Transverse colon (tissue), 4 donors: ENCODE data around the gene NPEPL1. TPM values are rescaled to one million over a fixed set of nuclear protein-coding genes. Genes with fewer than 3 reads are reported as not detected.

Experiments
- DNase-seq: peaks from one replicate; pipeline ENCODE4 v3.0.0-alpha.2; 2019
- H3K27ac ChIP-seq, 4 donors: fragments of 200-600 bp; sonication (generic); 2 replicates each; pipeline ENCODE4 v1.5.1; 2016 to 2018; ENCODE audit warnings: inconsistent platforms in 4 of 4
- H3K27me3 ChIP-seq: fragments of 200-600 bp; sonication (generic); 2 replicates; pipeline ENCODE4 v1.5.1; 2017; ENCODE audit warnings: inconsistent platforms
- H3K36me3 ChIP-seq, 4 donors: fragments of 200-600 bp; sonication (generic); 2 replicates each; pipeline ENCODE4 v1.5.1; 2017 to 2019; ENCODE audit warnings: inconsistent platforms in 4 of 4
- H3K4me1 ChIP-seq, 4 donors: fragments of 200-600 bp; sonication (generic); 2 replicates each; pipeline ENCODE4 v1.5.1; 2017 to 2020; ENCODE audit warnings: inconsistent platforms in 4 of 4
- H3K4me3 ChIP-seq, 4 donors: fragments of 200-600 bp; sonication (generic); 1 replicate in 1 of 4; 2 replicates in 3 of 4; pipeline versions ENCODE4 v1.5.1 to v1.6.1; 2017 to 2019; ENCODE audit warnings: inconsistent platforms in 4 of 4
- H3K9me3 ChIP-seq, 2 donors: fragments of 200-600 bp; sonication (generic); 2 replicates each; pipeline ENCODE4 v1.5.1; 2017 to 2019; ENCODE audit warnings: inconsistent platforms in 2 of 2
- EP300 ChIP-seq: sonication (generic); formaldehyde crosslinking; IDR thresholded peaks from one replicate; pipeline ENCODE4 v1.6.1; 2017; ENCODE audit warnings: antibody characterized with exemption, low read depth
- POLR2A ChIP-seq: fragments of 450-650 bp; IDR thresholded peaks from one replicate; pipeline ENCODE4 v1.6.1; 2016; ENCODE audit warnings: antibody characterized with exemption, mild to moderate bottlenecking, moderate library complexity
- POLR2AphosphoS5 ChIP-seq, 3 donors: sonication (generic); formaldehyde crosslinking; IDR thresholded peaks; one replicate each; pipeline ENCODE4 v1.6.1; 2016; ENCODE audit warnings: antibody characterized with exemption in 3 of 3
- WGBS, 2 donors: methylation state at CpG; one replicate each; pipeline ENCODE4 v1.1.5; 2018; ENCODE audit warnings: low coverage in 1 of 2; 5-methylcytosine and 5-hydroxymethylcytosine counted together
- in situ Hi-C, 4 donors: fragments of 200-750 bp; cut with MboI; loops; one replicate each; pipeline versions ENCODE4 v1.15.0 to v1.15.1; 2017; ENCODE audit warnings: low sequenced_read_pairs in 3 of 4, low pct_ligation_motif_present in 1 of 4, low pct_unique_long_range_greater_than_20kb in 1 of 4
- intact Hi-C: fragments of 100-400 bp; cut with DNase I; formaldehyde crosslinking; loops from one replicate; pipeline ENCODE4 v1.15.1; 2023; ENCODE audit warnings: low total_unique reads
- total RNA-seq, 4 donors: library from RNA; depleted of rRNA; stranded (reverse); fragments of >200 nt; gene quantifications; one replicate each; pipeline ENCODE4 v1.1.0, GENCODE V29; 2016
- TF ChIP-seq, protein P1 (sequence below), 5 experiments: fragments of 200-600 bp in 3 of 5; fragments of 450-650 bp in 2 of 5; sonication (generic) in 3 of 5; IDR thresholded peaks; 1 replicate in 2 of 5; 2 replicates in 3 of 5; pipeline ENCODE4 v1.5.1; 2016 to 2017; ENCODE audit warnings: antibody characterized with exemption in 5 of 5, inconsistent platforms in 3 of 5, mild to moderate bottlenecking in 2 of 5, moderate library complexity in 1 of 5

The NPEPL1 gene
- total RNA-seq, 4 donors from 2014 or later = 33.3 to 109 (median 66.9) TPM

DNA sequence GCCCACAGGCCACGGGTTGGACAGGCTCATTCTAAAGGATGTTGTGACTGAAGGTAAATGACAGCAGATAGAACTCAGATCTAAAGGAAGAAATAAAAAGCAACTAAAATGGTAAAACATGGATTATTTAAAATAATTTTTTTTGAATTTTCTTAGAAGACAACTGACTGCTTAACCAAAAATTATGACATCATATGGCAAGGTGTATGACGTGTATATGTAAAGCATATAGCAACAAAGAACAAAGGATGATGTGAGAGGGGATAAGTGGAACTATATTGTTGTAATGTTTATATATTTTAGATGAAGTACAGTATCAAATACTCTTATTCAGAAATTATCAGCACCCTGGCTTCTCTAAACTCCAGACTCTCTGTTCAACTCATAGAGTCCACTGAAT lies 38.6 kb downstream of the NPEPL1 start:
- 88 to 89% methylated on average over 2 of the region's 2 CpGs for WGBS, 2 donors
- H3K27ac ChIP-seq = no peak overlapping the region
- TF ChIP-seq, protein P1, sequence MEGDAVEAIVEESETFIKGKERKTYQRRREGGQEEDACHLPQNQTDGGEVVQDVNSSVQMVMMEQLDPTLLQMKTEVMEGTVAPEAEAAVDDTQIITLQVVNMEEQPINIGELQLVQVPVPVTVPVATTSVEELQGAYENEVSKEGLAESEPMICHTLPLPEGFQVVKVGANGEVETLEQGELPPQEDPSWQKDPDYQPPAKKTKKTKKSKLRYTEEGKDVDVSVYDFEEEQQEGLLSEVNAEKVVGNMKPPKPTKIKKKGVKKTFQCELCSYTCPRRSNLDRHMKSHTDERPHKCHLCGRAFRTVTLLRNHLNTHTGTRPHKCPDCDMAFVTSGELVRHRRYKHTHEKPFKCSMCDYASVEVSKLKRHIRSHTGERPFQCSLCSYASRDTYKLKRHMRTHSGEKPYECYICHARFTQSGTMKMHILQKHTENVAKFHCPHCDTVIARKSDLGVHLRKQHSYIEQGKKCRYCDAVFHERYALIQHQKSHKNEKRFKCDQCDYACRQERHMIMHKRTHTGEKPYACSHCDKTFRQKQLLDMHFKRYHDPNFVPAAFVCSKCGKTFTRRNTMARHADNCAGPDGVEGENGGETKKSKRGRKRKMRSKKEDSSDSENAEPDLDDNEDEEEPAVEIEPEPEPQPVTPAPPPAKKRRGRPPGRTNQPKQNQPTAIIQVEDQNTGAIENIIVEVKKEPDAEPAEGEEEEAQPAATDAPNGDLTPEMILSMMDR (IDR thresholded peaks at IDR 0.05) = no peak
- TF ChIP-seq EP300 = no peak
- no peak for TF ChIP-seq POLR2AphosphoS5 (IDR thresholded peaks at IDR 0.05)
- no peak for TF ChIP-seq POLR2A
- H3K27me3 ChIP-seq = peaks cover 10% of the 10 kb centered on the region
- H3K4me3 ChIP-seq = no peak overlapping the region
- no peaks in the 10 kb centered on the region for H3K9me3 ChIP-seq
- H3K36me3 ChIP-seq = no peaks in the 10 kb centered on the region
- H3K4me1 ChIP-seq = no peaks in the 10 kb centered on the region
- in situ Hi-C loops (no loop called here), intact Hi-C loops (no loop called here)
- DNase-seq = no peak

DNA sequence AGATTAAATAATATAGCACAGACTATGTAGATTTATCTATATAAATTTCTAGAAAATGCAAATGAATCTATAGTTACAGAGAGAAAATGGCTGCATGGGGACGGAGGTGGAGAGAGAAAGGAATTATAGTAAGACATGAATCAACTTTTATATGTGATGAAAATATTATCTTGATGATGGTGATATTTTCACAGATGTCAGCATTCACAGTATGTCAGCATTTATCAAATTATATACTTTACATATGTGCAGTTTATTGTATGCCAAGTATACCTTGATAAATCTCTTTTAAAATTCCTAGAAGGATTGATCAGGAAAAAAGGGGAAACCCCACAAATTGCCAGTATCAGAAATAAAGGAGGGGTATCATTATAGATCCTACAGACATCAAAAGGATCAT lies 44.6 kb downstream of the NPEPL1 start:
- 70 to 83% methylated on average over 1 of the region's 1 CpG for WGBS, 2 donors
- Histone ChIP-seq H3K9me3 (no peaks in the 10 kb centered on the region), H3K27ac (no peak overlapping the region), H3K36me3 (no peaks in the 10 kb centered on the region), H3K4me1 (no peaks in the 10 kb centered on the region), H3K4me3 (no peak overlapping the region), H3K27me3 (peaks cover 34% of the 10 kb centered on the region)
- in situ Hi-C loops = no loop called here
- TF ChIP-seq POLR2A (no peak), EP300 (no peak), POLR2AphosphoS5 (IDR thresholded peaks at IDR 0.05) (no peak)
- TF ChIP-seq, protein P1 (IDR thresholded peaks at IDR 0.05) = no peak
- intact Hi-C loops = no loop called here
- DNase-seq = no peak

DNA sequence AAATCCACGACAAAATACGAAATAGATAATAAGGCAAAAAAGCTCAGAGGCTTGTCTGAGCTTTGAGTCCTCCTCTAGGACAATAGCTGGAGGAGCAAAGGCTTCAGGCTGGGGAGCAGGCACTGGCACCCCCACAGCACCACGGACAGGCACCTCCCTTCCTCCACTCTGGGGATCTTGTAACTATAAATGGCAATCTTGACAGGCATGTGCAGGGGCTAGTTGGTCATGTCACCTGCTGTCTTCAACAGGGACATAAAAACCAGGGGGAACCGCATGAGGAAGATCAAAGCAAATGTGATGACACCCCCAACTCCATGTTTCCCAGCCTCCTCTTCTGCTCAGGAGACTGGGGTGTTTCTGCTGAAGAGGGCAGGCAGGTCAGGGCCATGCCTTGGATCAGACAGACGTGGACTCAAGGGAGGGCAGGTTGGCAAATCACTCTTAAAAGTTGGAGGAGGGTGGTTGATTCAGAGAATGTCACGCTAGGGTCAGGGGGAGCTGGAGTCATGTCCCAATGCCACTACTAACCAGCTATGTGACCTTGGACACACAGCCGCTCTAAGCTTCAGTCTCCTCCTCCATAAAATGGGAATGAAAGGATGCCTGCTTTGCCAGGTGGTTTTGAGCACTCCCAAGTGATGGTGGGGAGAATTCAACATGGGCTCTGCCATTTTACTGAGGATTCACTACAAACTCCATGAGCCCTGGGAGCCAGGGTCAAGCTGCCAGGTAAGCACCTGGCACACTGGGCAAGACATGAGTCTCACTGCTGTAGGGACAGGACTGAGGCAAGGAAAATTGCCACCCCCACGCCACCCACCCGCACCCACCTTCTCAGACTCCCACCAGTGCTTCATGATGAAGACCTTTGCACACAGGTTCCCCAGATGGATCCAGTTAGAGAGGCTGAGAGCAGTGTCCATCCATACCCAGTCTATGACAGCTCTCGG lies 48.0 kb downstream of the NPEPL1 start:
- WGBS, 2 donors = 20 to 70% methylated on average over 2 to 10 of the region's 10 CpGs
- Histone ChIP-seq H3K36me3 (no peaks in the 10 kb centered on the region), H3K9me3 (no peaks in the 10 kb centered on the region), H3K27me3 (peaks cover 26% of the 10 kb centered on the region), H3K4me1 (no peaks in the 10 kb centered on the region), H3K27ac (no peak overlapping the region), H3K4me3 (no peak overlapping the region)
- no peak for DNase-seq
- in situ Hi-C loops (no loop called here), intact Hi-C loops (no loop called here)
- TF ChIP-seq POLR2AphosphoS5 (IDR thresholded peaks at IDR 0.05) (no peak), POLR2A (no peak), EP300 (no peak)
- TF ChIP-seq, protein P1 (IDR thresholded peaks at IDR 0.05) = no peak

DNA sequence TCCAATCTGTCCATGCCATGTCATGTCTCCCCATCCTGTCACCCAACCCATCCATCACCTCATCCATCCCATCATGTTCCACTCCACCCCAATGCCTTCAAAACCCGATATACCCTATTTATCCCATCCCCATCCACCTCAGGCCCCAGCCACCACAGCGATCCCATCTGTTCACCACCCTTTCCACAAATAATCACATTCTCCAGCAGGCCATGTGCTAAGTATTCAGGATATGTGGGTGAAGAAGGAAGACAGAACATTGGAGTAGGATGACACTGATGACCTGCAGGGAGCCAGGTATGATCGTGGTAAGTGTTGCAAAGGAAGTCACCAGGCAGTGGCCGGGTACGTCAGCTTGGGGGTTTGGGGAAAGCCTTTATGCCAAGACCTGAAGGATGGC lies 48.8 kb downstream of the NPEPL1 start:
- intact Hi-C loops = no loop called here
- in situ Hi-C loops = no loop called here
- H3K27me3 ChIP-seq = peaks cover 26% of the 10 kb centered on the region
- no peaks in the 10 kb centered on the region for H3K9me3 ChIP-seq
- no peak overlapping the region for H3K4me3 ChIP-seq
- 70 to 87% methylated on average over 2 to 5 of the region's 5 CpGs for WGBS, 2 donors
- no peak overlapping the region for H3K27ac ChIP-seq
- no peak for DNase-seq
- no peaks in the 10 kb centered on the region for H3K36me3 ChIP-seq
- no peak for TF ChIP-seq POLR2AphosphoS5 (IDR thresholded peaks at IDR 0.05)
- TF ChIP-seq EP300 = no peak
- no peaks in the 10 kb centered on the region for H3K4me1 ChIP-seq
